NCI-H510A treated with DMSO at 0.1 percent for 48 hours (cell line): ENCODE data around the gene NT5DC3.

Experiments
- DNase-seq: peaks from one replicate; lab custom pipeline; 2025; lab: John Stamatoyannopoulos, UW

The NT5DC3 gene

GRCh38 chr12:103840876-103841689 lies at the start of gene NT5DC3:
Gene NT5DC3 (minus strand): TSS chr12:103841234. CDS start chr12:103841156, 78 bp downstream.
- peak; percentile 54 for DNase-seq

- no peak for DNase-seq
Observed at GRCh38 chr12:103887738-103888137, 46.7 kb upstream of the NT5DC3 start.

- no peak for DNase-seq
Observed at GRCh38 chr12:103886195-103886797, 45.3 kb upstream of the NT5DC3 start.

- no peak for DNase-seq
Observed at GRCh38 chr12:103884316-103884715, 43.3 kb upstream of the NT5DC3 start.

GRCh38 chr12:103883908-103884307 lies 42.9 kb upstream of the NT5DC3 start:
- no peak for DNase-seq

- no peak for DNase-seq
Observed at GRCh38 chr12:103882861-103883596, 42.0 kb upstream of the NT5DC3 start.

GRCh38 chr12:103881261-103881660 lies 40.2 kb upstream of the NT5DC3 start:
- peak; percentile 10 for DNase-seq

GRCh38 chr12:103880299-103881142 lies 39.5 kb upstream of the NT5DC3 start:
- DNase-seq = peak; percentile 45

- no peak for DNase-seq
Observed at GRCh38 chr12:103879878-103880277, 38.8 kb upstream of the NT5DC3 start.

- no peak for DNase-seq
Observed at GRCh38 chr12:103879048-103879692, 38.1 kb upstream of the NT5DC3 start.

GRCh38 chr12:103877934-103878510 lies 37.0 kb upstream of the NT5DC3 start:
- peak; percentile 74 for DNase-seq

- no peak for DNase-seq
Observed at GRCh38 chr12:103877288-103877687, 36.3 kb upstream of the NT5DC3 start.

GRCh38 chr12:103875666-103876065 lies 34.6 kb upstream of the NT5DC3 start:
- no peak for DNase-seq

- no peak for DNase-seq
Observed at GRCh38 chr12:103868215-103868614, 27.2 kb upstream of the NT5DC3 start.

GRCh38 chr12:103865151-103865730 lies 24.2 kb upstream of the NT5DC3 start:
- no peak for DNase-seq

GRCh38 chr12:103864710-103865109 lies 23.7 kb upstream of the NT5DC3 start:
- no peak for DNase-seq

GRCh38 chr12:103858953-103859601 lies 18.0 kb upstream of the NT5DC3 start:
- no peak for DNase-seq

GRCh38 chr12:103858335-103858734 lies 17.3 kb upstream of the NT5DC3 start:
- DNase-seq = no peak

- DNase-seq = no peak
Observed at GRCh38 chr12:103857164-103857563, 16.1 kb upstream of the NT5DC3 start.
